ENCODE measurements around the gene LAPTM4A. TPM values are rescaled to one million over a fixed set of nuclear protein-coding genes. Genes with fewer than 3 reads are reported as not detected.

LAPTM4A gene
- total RNA-seq = 523 and 546 TPM in 2 replicates

DNA sequence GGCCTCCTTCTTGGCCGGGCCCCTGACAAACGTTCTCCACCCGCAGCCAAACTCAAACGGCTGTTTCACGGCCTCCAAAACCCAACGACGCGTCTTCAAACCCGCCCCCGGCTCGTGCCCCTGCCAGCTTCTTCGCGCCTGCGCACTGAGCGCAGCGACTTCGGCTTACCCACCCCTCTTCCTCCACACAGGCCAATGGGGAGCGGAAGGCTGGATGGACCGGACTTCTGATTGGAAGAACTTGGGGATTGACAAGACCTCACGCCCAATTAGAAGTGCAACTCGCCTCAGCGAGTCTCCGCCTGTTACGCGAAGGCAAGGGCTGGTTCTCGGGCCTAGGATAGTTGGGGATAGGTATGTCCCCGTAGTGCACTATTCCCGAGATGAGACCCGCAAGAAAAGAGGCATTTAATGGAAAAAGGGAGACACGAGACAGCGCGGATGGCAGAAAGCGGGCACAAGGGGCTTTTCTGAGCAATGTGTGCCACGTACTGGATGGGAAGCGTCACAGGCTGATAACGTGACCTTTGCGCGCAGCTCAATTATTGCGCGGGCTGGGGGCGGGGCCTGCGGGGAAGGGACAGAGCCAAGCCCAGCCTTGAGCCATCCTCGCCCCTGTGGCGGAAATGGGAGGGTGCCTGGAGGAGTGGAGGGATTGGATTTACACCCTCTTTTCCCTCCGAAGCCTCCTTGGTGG lies at the start of gene LAPTM4A:
TSS of gene LAPTM4A (minus strand) at position 97 of the 697 bp plus-strand sequence. CDS start 108 bp downstream, outside the sequence.

DNA sequence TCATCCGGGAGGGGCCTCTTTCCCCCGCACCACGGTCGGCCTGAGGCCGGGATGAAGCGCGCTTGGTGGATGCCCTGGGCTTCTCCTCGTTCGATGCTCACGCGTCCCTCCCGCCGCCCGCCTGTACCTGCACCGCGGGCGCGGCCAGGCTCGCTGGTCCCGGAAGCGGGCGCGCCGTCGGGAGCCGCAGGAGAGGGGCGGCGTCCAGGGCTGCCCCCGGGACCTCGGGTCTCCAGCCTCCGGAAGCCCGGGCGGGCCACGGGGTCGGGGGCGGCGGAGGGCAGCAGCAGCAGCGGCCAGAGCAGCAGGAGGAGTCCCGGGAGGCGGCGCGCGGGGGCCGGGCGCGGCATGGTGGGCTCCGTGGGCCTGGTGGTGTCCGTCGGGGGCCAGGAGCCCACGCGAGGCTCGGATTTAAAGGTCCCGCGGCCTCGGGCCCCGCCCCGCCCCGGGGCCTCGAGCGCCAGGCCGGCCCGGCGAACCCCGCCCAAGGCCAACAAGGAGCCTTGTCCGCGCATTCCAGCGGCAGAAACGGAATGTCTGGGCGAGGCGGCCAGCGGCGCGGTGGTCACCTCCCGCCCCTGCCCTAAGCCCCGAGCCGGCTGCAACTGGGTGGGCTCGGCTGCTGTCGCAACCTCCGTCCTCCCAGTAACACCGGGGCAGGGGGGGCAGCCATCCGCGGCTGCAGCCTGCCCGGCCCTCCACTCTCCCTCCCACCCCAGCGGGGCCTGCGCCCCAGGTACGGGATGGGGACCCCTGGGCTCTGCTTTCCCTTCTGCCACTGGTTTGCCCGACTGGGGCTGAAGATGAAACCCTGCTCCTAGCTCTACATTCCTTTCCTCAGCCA lies 38.9 kb downstream of the LAPTM4A start, which contains the start of gene MATN3:
TSS of gene MATN3 (minus strand) at position 387 of the 844 bp plus-strand sequence. CDS start at position 350, 37 bp downstream.

DNA sequence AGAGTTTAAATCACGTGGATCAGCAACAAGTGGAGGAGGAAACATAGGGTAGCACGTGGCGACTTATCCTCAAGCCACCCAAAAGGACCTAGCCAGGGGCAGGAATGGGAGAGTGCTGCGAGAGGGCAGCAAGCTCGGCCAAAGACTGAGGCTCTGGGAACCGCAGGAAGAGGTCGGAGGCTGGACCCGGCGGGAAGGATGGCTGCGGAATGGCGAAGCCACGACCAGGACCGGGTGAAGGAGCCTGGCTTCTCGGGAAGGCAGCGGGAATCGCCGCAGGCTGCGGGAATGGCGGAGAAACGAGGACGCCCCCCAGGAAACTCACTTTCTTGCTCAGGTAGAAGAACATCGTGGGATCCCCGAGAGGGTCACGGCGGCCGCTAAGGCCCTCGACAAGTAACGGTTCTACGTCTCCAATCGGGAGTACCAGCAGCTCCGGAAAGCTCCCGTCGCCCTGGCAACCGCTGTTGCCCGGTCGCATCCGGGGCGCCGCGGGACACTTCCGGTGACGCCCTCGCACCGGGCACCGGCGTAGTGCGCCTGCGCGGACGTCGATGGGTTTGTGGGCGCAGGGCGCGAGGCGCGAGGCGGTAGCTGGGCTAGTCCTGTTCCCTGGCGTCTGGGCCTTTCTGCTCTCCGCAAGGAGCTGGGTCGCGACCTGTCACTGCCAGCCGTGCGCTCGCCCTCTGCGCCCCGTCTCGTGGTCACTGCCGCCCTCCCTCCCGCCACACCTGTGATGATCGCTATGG lies 61.6 kb downstream of the LAPTM4A start, which contains the start of gene WDR35:
TSS of gene WDR35 (minus strand) at position 439 of the 749 bp plus-strand sequence. CDS start at position 349, 90 bp downstream.

Other genes with a start within 250 kb of the LAPTM4A start
- gene TTC32, start 149.6 kb downstream of the LAPTM4A start, total RNA-seq = 6.5 and 14.0 TPM in 2 replicates
- 19.8 and 23.0 TPM in 2 replicates for gene WDR35, start 61.5 kb downstream of the LAPTM4A start, total RNA-seq
- 2.8 and 4.3 TPM in 2 replicates for gene MATN3, start 39.0 kb downstream of the LAPTM4A start, total RNA-seq
- 22.5 and 27.3 TPM in 2 replicates for gene SDC1, start 173.5 kb upstream of the LAPTM4A start, total RNA-seq

Data from articular chondrocyte of knee joint (primary cell).